ENCODE data around the gene TCL1A.

DNA sequence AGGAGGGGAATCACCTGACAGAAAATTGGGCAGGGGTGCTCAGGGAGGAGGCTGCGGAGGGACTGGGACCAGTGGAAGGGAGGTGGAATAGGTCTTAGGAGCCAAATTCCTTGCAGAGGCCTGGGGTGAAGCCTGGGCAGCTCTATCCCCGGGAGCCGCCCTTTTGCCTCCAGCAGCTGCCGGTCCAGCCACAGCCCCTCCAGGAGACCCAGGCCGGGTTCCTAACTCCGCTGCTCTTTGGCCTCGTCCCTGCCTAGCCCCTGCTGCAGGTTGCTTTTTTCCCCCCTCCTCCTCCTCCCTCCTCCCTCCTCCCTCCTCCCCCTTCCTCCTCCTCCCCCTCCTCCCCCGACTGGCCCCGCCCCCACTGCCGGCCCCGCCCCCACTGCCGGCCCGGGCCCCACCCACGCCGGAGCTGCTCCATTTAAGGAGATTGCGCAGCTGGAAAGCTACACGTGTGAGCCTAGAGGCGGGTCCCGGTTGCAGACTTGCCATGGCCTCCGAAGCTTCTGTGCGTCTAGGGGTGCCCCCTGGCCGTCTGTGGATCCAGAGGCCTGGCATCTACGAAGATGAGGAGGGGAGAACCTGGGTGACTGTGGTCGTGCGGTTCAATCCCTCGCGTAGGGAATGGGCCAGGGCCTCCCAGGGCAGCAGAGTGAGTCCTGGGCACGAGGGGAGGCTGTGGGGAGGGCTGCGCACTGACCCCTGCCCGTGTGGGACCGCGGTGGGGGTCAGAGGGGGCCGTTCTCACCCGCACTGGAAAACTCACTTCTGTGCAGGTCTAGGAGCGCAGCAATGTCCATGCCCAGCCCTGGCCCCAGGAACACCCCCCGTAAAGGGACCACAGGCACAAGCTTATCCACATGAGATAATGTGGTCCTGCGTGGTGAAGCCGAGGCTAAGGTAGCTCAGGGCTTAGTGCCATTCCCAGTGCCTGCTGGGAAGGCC, 27.7 kb downstream of the TCL1A start, which contains the start of gene TCL1B:
- TF ChIP-seq, protein P1, sequence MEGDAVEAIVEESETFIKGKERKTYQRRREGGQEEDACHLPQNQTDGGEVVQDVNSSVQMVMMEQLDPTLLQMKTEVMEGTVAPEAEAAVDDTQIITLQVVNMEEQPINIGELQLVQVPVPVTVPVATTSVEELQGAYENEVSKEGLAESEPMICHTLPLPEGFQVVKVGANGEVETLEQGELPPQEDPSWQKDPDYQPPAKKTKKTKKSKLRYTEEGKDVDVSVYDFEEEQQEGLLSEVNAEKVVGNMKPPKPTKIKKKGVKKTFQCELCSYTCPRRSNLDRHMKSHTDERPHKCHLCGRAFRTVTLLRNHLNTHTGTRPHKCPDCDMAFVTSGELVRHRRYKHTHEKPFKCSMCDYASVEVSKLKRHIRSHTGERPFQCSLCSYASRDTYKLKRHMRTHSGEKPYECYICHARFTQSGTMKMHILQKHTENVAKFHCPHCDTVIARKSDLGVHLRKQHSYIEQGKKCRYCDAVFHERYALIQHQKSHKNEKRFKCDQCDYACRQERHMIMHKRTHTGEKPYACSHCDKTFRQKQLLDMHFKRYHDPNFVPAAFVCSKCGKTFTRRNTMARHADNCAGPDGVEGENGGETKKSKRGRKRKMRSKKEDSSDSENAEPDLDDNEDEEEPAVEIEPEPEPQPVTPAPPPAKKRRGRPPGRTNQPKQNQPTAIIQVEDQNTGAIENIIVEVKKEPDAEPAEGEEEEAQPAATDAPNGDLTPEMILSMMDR (IDR thresholded peaks at IDR 0.05 in 4 of 5, conservative IDR thresholded peaks at IDR 0.05 in 1 of 5) = no peak
- TF ChIP-seq POLR2A (IDR thresholded peaks at IDR 0.05) = no peak

Measured in gastrocnemius medialis (tissue), 4 donors.